ENCODE data around the gene ABLIM3.

The ABLIM3 gene

GRCh38 chr5:149221326-149221725 lies 80.0 kb downstream of the ABLIM3 start:
- DNase-seq: no peak

DNA sequence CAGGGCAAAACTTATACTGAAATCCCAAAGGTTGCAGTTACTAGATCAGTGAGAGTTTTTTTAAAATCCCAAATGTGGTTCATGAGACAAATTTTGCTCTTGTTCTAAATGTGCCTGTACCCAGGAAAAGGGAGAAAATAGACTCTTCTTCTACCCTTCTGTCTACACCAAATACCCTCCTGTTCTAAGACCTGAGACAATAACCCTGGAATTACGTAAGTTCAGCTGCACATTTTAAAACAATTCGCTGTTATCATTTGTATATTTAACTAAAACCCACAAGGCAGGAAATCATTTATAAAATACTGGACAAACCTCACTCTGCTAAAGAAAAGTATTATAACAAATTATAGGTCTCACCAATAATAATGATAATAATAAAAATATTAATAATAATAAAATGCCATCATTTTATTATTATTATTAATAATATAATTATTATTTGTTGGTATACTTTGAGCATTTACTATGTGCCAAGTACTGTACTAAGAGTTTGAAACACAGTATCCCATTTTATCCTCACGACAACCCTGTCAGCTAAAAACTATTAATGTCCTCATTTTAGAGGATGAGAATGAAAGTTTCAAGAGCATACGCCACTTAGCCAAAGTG lies 80.5 kb downstream of the ABLIM3 start:
- no peak for DNase-seq

GRCh38 chr5:149223081-149223848 lies 82.0 kb downstream of the ABLIM3 start:
- no peak for DNase-seq

DNA sequence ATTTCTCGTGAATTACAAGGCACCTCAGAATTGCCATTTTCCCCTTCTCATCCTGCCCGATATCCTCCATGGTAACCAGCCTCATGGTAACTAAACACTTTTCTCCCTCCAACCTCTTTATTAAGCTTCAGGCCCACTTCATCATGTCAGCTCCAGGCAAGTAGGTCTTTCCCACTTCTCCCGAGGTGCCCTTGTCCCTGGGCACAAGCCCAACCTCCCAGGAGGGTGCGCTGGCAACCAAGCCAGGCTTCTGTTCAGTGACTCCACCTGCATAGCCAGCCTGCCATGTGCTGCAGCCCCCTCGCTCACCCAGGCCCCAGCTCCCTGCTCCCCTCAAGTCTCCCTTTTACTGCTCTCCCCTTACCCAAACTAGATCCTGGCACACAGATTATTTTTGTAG lies 83.0 kb downstream of the ABLIM3 start:
- DNase-seq: no peak

- DNase-seq: no peak
Measured at GRCh38 chr5:149227168-149227826, 86.0 kb downstream of the ABLIM3 start.

GRCh38 chr5:149228618-149229297 lies 87.5 kb downstream of the ABLIM3 start:
- peak; percentile 32 for DNase-seq

DNA sequence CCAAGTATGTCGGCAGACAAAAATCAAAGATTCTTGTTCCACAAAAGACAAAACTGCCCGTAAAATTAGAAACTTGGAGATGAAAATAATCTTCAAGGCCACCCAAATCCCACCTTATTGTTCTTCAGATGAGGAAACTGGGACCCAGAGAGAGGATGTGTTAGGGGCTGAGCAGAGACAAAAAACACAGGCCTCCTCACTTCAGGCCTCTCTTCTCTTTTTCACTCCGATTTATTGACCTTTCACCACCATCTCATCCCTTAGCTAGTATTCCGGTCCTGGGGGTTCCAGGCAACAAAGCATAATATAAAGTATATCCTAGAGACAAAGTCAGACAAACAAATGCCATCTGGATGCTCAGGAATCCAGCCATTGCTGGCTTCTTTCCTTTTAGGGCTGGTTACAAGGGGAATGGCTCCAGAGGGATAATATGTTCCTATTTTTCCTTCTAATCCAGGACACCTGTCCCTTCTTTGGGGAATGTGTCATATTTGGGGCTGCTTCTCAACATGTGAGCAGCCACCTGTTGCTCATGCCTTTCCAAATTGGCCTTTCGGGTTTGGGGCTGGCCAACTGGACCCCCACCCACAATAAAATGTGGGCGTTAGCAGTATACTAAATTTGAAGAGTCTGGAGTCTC lies 88.1 kb downstream of the ABLIM3 start:
- DNase-seq: no peak

DNA sequence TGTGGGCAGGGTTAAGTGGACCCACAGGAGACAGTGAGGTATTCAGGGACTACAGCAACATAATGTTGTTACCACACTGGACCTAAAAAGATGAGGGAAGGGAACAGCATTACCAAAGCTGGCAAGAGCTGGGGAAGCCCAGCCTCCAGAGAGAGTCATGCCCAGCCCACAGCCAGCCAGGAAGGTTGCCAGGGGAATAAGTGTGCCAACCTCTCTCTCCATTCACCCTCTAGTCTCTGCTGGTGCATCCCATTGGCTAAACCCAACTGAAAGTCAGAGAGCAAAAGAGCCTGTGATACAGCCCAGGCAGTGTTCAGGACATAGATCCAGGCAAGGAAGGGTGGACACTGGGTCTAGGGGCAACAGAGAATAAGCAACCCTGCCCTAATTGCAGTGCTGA lies 94.5 kb downstream of the ABLIM3 start:
- DNase-seq: no peak

DNA sequence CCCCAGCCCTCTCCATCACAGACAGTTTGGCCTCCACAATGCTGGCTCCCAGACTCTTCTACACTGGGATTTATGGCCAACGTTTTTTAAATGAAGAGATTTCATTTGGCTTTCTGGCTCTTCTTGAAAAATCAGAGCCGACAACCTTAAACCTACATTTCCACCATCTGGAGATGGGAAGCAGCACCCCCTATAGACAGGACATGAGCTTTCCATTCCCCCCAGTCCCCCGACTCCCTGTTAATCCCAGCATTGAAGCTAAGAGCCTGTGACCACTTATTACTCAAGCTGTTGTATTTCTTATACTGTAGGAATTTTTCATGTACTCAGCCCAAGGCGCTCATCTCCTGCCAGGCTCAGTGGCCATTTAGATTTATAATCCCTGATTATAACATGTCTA lies 96.4 kb downstream of the ABLIM3 start:
- no peak for DNase-seq

GRCh38 chr5:149238540-149238939 lies 97.2 kb downstream of the ABLIM3 start:
- no peak for DNase-seq

- no peak for DNase-seq
Measured at GRCh38 chr5:149239917-149240316, 98.6 kb downstream of the ABLIM3 start.

DNA sequence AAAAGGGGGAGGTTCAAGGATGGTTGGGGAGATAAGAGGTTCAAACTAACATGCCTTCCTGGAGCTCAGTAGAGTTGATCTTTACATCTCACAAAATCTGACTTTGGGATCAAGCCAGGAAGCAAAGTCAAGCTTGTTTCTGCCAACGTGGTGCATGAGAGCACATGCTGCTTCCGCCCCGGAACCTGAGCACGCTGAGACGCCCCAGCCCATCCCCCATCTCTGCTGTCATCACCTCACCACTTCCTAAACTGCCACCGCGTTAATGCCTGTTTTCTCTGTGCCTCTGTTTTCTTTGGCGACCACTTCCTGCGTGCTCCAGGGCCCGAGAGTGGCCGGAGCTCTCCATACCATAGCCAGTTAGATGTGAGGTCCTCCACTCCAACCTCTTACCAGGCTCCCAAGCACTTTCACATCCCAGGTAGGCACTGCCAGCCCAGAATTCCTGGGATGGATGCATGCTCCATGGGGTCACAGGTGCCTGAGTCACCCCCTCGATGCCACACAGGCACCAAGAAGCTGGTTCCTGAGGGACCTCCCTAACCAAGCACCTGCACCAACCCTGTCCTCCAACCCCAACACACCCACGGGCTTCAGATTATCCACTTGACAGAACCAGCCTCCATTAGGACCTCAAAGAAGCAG lies 99.2 kb downstream of the ABLIM3 start:
- DNase-seq: no peak

DNA sequence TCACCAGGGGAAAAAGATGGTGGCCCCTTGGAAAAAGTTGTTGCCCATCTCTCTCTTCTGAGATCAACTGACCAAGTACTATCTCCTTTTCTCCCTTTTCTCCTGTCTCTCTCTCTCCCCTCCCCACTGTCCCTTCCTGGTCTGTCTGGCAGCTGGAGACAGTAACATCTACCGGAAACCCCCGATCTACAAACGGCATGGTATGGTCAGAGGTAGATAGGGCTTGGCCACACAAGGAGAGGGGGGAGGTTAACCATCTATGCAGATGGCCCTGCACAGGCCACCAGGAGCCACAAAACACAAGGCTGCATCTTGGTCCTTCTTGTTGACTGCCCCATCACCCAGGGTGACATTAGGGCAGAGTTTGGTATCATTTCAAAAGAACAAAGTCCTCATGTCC lies 101.0 kb downstream of the ABLIM3 start:
- no peak for DNase-seq

DNA sequence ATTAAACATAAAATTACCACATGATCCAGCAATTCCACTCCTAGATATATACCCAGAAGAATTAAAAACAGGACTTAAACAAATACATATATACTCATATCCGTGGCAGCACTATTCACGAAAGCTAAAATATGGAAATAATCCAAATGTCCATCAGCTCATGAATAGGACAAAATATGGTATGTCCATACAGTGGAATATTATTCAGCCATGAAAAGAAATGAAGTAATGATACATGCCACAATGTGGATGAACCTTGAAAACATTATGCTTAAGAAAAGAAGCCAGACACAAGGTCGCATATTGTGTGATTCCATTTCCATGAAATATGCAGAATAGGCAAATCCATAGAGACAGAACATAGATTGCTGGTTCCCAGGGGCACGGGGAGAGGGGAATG lies 105.6 kb downstream of the ABLIM3 start:
- no peak for DNase-seq

- DNase-seq: no peak
Measured at GRCh38 chr5:149247726-149248125, 106.4 kb downstream of the ABLIM3 start.

DNA sequence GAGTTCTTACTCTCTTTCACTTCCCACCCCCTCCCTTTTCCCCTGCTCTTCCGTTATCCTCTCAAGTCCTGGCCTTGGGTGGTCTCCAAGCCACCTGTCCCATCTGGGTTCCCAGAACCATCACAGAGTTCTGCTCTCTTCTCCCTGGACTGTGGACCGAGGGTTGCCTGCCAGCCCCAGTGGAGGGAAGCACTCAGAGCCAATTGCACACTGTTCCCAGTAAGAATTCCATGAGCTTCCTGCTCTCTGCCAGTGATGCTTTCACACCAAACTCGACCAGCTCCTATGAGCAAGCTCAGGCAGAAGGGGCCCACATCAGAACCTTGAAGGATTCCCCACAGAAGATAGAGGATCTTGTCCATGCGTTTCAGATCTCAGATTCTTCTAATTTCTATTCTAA lies 110.3 kb downstream of the ABLIM3 start:
- no peak for DNase-seq

- no peak for DNase-seq
Measured at GRCh38 chr5:149254506-149254905, 113.2 kb downstream of the ABLIM3 start.

DNA sequence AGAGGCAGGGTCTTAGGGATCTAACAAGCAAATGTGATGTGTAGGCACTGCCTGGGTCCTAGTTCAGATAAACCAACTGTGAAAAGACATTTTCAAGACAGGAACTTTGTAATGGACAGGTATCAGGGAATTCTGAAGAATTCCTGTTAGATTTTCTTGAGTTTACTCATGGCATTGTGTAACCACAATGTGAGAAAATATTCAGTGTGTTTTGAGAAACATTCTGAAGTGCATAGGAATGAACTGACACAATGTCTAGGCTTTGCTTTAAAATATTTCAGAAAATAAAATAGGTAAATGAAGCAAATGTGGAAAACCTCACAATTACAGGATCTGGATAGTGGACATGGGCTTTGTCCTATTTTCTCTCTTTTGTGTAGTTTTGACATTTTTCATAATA lies 115.2 kb downstream of the ABLIM3 start:
- DNase-seq: no peak

GRCh38 chr5:149257131-149257530 lies 115.8 kb downstream of the ABLIM3 start:
- DNase-seq: no peak

DNA sequence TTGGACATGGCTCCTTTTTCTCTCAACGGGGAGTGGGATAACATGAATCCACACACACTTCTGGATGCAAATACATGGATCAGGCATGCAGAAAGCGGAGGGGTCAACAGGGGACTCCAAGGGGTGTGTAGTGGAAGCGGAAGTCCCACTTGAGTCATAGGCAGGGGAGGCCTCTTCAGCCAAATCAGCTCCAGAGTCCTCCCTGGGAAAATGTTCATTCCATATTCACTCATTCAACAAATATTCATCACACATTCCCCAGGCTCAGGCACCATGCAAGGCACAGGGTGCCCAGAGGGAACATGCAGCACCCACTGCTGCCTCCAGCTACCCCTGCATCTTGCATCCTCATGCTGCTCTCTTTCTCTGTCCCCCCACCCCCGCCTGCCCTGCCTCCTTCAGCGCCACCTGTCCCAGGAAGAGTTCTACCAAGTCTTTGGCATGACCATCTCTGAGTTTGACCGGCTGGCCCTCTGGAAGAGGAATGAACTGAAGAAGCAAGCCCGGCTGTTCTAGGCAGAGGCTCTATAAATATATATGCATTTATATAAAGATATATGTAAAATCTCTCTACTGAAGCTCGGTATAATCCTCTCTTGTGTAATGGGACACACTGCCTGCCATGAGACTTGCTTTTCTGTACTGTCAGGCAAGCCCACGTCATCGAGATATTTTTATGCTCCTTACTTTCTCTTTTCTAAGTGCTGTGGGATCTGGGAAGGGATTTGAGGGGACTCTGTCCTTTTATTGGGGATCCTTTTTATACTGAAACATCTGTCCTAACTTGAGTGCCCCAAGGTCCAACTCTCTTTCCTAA lies 116.8 kb downstream of the ABLIM3 start:
- no peak for DNase-seq

GRCh38 chr5:149260761-149261160 lies 119.5 kb downstream of the ABLIM3 start:
- no peak for DNase-seq

GRCh38 chr5:149261246-149261645 lies 120.0 kb downstream of the ABLIM3 start:
- DNase-seq: no peak

All from SHP77 treated with DMSO at 0.1 percent for 48 hours (cell line).